ENCODE results near the gene SOAT2. TPM values are rescaled to one million over a fixed set of nuclear protein-coding genes. Genes with fewer than 3 reads are reported as not detected.

Gene SOAT2
- total and polyA plus RNA-seq, 2 of the 4 experiments (the other 2 are of a cell fraction) = 0.18 to 0.39 TPM

DNA sequence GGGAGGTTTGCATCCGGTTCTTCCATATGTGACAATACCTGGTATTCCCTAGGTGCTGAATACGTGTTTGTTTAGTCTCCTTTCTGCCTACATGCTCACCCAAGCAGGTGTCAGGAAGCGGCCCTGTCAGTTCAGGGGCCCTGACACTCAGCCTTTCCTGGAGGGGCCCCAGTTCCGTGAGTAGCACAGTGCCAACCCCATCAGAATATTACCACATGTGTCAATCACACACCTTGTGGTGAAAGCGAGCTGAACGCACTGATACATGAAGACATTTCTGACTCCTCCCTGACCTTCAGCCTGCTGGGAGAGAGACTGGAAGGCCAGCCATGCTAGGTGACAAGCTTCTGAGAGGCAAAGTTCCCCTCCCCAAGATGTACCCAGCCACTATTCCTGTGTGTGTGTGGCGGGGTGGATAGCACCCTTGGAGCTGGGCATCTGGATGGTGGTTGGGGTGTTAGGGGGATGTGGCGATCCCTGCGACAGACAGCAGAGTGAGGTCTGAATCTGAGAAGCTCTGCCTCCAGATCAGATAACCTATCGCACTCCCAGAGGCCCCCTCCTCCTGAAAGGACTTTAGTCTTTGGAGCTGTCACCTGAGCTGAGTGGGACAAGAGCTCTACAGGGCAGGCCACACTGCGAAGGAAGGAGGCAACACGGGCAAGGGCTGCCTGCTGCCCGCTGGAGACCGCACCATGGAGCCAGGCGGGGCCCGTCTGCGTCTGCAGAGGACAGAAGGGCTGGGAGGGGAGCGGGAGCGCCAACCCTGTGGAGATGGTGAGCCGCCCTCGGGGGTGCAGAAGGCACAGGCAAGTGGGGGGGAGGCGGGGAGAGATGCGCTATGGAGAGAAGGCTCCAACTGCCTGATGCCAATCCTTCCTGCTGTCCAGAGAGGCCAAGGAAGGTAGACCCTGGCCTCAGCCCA lies at the start of gene SOAT2 (continued):
- TF ChIP-seq MXI1 (IDR thresholded peaks at IDR 0.05; ENCODE audit: borderline replicate concordance, low read depth, low read length) = no peak

DNA sequence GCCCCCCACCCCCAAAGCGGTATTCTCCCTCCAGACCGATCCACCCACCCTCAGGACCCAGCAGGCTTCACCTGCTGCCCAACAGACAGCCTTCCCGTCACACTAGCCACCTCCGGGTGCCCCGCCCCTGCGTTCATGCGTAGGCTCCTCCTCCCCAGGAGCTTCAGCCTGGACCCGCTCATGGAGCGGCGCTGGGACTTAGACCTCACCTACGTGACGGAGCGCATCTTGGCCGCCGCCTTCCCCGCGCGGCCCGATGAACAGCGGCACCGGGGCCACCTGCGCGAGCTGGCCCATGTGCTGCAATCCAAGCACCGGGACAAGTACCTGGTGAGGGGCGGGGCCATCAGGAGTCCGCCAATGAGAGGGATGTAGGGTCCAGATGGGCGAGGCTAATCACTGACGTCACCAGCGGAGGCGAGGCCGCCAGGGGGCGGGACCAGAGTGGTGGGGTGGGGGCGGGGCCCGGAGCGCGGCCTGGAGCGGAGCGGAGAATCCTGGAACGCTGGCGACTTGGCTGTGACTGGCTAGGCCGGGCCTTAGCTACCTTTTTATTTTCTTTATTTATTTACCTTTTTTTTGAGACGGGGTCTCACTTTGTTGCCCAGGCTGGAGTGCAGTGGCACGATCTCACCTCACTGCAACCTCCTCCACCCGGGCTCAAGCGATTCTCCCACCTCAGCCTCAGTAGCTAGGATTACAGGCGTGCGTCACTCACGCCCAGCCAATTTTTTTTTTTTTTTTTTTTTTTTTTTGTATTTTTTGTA lies 49.0 kb upstream of the SOAT2 start:
- H3K9me1 ChIP-seq (ENCODE audit: insufficient read depth, low read length) = peaks cover 21% of the 10 kb centered on the region
- WGBS, 2 experiments (ENCODE audit: extremely low coverage in 2 of 2, insufficient read length in 1 of 2) = 10% methylated on average over 2 of the region's 48 CpGs; no CpG with 5 or more reads in 1 of the 2 experiments
- no peak overlapping the region for H3K14ac ChIP-seq (replicated peaks; ENCODE audit: low read depth, low read length)
- peak overlapping the region; percentile 33; the same call in 1 of the 2 replicates for H4K91ac ChIP-seq (ENCODE audit: insufficient read depth, low read depth, low read length)
- BruUV-seq (replicated peaks) = no TSS peak
- peaks cover 16% of the 10 kb centered on the region for H4K20me1 ChIP-seq (ENCODE audit: insufficient read depth, low read length)
- POLR2A ChIA-PET (ENCODE audit: unreplicated experiment) = interaction anchor here (0.6 kb wide), 1 partner anchor 79 kb away, joined by 8 read pairs; no protein-coding TSS in a partner anchor
- no peak overlapping the region for H3K56ac ChIP-seq (ENCODE audit: extremely low read depth, insufficient read depth, low read length)
- in situ Hi-C loops (cut with MboI; ENCODE audit: low sequenced_read_pairs) = no loop called here
- H3K79me1 ChIP-seq (ENCODE audit: low read depth in 1 of 2, low read length in 2 of 2) = peaks cover 5 to 52% of the 10 kb centered on the region in 2 experiments; a peak in 3 of 4 replicates
- DNase-seq = peak; percentile 77
- ATAC-seq (ENCODE audit: low read depth) = peak; percentile 39
- no peak overlapping the region for H2BK15ac ChIP-seq (ENCODE audit: low read depth, low read length)
- TF ChIP-seq MAZ (IDR thresholded peaks at IDR 0.05; ENCODE audit: borderline replicate concordance, low read depth, low read length) = peak; percentile 36; the same call in 1 of the 2 replicates
- no peak for TF ChIP-seq NFE2L2 (IDR thresholded peaks at IDR 0.05; ENCODE audit: low read depth, low read length)
- TF ChIP-seq SMC3 (IDR thresholded peaks at IDR 0.05; ENCODE audit: low read depth, low read length) = no peak
- dilution Hi-C loops (cut with HindIII; ENCODE audit: low sequenced_read_pairs, unreplicated experiment) = no loop called here
- H4K5ac ChIP-seq (ENCODE audit: low read depth, low read length) = no peak overlapping the region
- peak overlapping the region; percentile 63 for H3K4ac ChIP-seq (ENCODE audit: low read depth, low read length)
- H3K4me3 ChIP-seq (ENCODE audit: insufficient read depth, low read depth, low read length) = peak overlapping the region; percentile 35
- H2AK5ac ChIP-seq (ENCODE audit: low read depth, low read length) = peak overlapping the region; percentile 79
- H3K27ac ChIP-seq (ENCODE audit: insufficient read depth, low read length) = peak overlapping the region; percentile 20; the same call in 1 of the 2 replicates
- no peak overlapping the region for H3K23ac ChIP-seq (ENCODE audit: low read depth, low read length)
- peak overlapping the region; percentile 96 for H2AK9ac ChIP-seq (replicated peaks; ENCODE audit: low read depth, low read length, poor library complexity)
- peaks cover 52% of the 10 kb centered on the region for H3K36me3 ChIP-seq (ENCODE audit: control insufficient read depth, insufficient read depth, low read length)
- peak overlapping the region; percentile 17; the same call in 1 of the 2 replicates for H2BK120ac ChIP-seq (ENCODE audit: low read depth, low read length)
- H3K27me3 ChIP-seq (ENCODE audit: control insufficient read depth, insufficient read depth, low read length) = no peaks in the 10 kb centered on the region
- peak overlapping the region; percentile 81 for H3K4me2 ChIP-seq (ENCODE audit: low read depth, low read length)
- 0 out of 2 replicates have a peak overlapping the region, but pooled peaks have one; percentile 32 for H3K9ac ChIP-seq (ENCODE audit: low read depth, low read length)
- CTCF ChIA-PET = no interaction called here
- H3K4me1 ChIP-seq (ENCODE audit: control insufficient read depth, insufficient read depth, low read length) = peaks cover 38% of the 10 kb centered on the region
- no peaks in the 10 kb centered on the region for H3K9me3 ChIP-seq (ENCODE audit: control insufficient read depth, insufficient read depth, low read length)
- H3K18ac ChIP-seq (ENCODE audit: low read depth, low read length) = no peak overlapping the region
- H2BK20ac ChIP-seq (ENCODE audit: low read depth, low read length) = no peak overlapping the region
- H2AFZ ChIP-seq (replicated peaks; ENCODE audit: low read length, poor library complexity) = peak overlapping the region; percentile 90
- H2BK5ac ChIP-seq (ENCODE audit: low read depth, low read length, poor library complexity, severe bottlenecking) = no peak overlapping the region
- intact Hi-C loops (cut with micrococcal nuclease) = loop anchor here (5.0 kb wide), 1 partner anchor 243 kb away; the partner anchor contains the start of genes MYG1 and PFDN5
- H4K8ac ChIP-seq (ENCODE audit: low read depth in 2 of 2, low read length in 2 of 2) = peak overlapping the region in 1 of 2 experiments; percentile 67; a peak in 2 of 4 replicates
